GM19239 (cell line): ENCODE results near the gene ENTR1.

Experiments
- DNase-seq: peaks from one replicate; pipeline ENCODE4 v3.0.0; 2011; ENCODE audit warnings: low spot score; ENCODE audit not compliant: insufficient read length
- FAIRE-seq: peaks from 2 replicates; lab custom pipeline; 2011; peaks lifted over from hg19 to GRCh38; lab: Jason Lieb, UNC

ENTR1 gene

DNA sequence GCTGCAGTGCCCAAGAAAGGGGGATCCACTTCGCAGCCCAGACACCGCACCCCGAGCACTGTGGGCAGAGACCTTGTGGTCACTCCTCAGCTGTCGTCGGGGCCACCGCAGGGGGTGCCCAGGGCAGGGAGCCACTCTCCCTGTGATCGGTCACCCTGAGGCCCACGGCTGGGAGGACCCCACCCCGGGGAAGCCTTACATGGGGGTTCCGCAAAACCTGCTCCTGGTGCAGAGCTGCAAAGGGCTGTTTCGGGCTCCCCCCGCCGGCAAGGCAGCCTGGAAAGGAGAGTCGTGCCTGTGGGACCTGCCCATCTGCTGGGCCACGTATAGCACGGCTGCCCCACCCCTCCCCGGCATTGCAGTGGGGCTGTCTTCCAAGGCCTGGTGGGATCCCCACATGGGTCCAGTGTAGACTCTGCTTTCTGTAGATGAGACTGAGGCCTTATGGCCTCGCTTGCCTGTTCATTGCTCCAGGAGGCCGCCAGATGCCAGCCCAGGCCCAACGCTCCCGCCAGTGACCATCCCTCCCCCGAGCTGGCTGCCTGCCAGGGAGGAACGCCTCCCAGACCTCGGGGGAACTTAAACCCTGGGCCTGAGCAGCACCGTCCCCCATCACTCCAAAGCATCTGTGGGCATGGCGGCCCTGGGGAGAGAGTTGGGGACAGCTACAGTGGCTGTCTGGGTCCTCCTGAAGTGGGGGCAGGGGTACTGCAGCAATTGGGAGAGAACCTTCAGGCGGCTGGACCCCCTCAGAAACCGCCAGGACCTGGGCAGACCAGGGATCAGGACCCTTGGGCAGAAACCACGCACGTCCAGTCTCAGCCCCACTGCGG is 45.3 kb downstream of the ENTR1 start:
- DNase-seq = no peak
- no peak for FAIRE-seq

DNA sequence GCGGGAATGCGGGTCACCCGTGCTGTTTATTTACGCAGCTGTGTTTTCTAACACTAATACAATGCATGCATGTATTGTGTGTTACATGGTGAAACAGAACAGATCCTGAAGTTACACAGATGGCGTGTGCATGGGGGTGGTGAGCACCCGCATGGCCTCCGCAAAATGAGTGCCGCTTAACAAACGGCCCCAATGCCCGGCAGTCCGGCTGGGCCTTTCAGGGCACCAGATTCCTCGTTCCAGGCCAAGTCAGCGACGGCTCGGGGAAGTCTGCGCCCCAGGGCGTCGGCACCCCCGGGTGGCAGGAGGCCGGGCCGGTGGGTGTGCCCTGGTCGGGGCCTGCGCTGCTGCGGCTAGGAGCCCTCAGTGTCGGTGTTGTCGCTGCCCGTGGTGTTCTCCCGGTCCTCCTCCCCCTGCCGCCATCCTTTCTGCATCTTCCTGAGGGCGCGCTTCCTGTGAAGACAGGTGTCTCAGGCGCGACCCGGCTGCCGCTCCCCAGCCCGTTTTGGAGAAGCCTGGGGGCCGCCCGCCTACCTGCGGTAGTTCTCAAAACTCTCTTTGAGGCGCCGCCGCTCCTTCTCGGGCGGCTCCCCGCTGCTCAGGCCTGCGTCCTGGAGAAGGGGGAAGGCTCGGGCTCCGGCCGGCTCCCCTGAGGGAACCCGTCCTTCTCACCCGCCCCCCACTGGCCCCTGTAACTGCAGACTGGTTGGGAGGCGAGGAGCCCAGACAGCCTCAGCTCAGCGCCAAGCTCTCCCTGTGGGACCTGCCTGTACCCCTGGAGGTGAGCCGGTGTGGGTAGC is 46.3 kb downstream of the ENTR1 start:
- DNase-seq (no peak), FAIRE-seq (no peak)

DNA sequence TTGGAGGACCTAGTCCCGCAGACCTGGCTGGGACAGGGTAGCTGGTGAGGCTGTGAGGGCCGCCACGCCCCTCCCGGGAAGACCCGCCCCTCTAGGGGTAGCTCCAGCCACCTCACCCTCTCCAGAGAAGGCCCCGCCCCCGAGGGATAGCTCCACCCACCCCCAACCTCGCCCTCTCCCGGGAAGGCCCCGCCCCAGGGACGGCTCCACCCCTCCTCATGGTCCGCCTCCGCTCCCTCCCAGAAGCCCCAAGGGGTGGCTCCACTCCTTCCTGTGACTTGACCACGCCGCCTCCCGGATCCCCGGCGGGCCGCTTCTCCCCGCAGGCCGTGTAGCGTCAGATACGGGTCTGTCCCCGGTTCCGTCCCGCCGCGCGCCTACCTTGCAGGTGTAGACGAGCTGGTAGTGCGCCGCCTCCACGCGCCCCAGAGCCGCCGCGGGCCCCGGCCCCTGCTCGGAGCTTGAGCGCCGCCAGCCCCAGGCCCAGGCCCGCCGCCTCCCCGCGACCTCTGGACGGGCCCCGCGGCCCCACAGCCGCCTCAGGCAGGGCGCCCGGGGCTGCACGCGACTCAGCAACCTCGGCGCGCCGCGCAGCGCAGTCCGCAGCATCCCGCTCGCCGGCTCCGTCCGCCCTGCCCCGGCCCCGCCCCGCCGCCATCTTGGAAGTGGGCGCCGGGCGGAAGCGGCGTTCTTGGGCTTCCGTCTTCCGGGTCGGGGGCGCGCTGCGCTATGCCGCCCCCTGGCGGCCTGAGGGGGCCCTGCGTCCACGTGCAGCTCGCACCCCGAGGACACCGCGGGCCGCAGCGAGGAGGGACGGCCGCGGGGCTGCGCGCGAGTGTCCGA is 47.1 kb downstream of the ENTR1 start, which contains the start of gene DNLZ:
Gene DNLZ (minus strand): TSS at position 639 of the 843 bp plus-strand sequence. CDS start 30 bp downstream, at position 609.
- peak; percentile 100 for DNase-seq
- peak; percentile 95 for FAIRE-seq

DNA sequence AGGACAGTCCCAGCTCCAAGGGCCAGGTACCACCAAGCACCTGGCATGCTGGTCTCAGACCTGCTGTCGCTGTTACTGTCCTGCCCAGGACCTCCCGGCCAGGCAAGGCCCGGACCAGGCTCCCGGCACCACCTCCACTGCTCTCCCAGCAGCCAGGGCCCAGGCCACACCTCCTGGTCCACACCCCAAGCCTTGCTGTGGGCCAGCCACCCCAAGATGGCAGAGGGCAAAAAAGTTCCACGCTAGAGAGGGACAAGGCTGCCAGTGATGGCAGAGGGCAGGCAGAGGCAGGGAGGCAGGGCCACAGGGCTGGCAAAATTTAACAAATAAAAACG is 48.0 kb downstream of the ENTR1 start:
- FAIRE-seq (no peak), DNase-seq (no peak)

DNA sequence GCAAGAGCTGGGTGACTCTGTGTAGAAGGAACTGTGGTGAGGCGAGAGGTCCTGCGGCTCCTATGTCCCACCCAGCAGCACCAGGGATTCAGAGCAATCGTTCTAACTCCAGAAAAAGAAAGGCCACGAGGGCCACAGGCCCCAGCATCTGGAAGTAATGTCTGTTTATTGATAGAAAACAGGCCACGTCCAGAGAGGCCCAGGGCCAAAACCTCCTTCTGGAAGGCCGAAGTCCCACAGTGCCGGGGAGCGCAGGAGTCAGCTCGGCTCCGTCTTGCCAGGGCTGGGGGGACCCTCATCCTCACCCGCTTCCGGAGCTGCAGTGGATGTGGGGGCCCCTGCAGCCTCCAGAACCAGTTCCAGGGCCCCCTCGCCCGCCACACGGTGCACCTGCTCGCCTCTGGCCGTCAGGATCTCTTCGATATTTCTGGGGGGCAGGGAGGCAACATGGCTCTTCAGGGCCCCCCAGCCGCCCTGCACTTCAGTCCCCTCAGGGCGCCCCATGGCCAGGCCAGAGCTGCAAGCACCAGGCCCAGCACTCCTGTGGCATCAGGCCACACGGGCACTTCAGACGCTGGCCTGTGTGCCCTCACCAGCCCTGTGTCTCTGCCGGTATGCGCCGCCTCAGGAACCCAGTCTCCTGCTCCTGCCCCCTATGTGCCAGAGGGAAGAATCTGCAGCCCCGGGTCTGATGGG is 48.5 kb downstream of the ENTR1 start:
- DNase-seq (no peak), FAIRE-seq (no peak)

DNA sequence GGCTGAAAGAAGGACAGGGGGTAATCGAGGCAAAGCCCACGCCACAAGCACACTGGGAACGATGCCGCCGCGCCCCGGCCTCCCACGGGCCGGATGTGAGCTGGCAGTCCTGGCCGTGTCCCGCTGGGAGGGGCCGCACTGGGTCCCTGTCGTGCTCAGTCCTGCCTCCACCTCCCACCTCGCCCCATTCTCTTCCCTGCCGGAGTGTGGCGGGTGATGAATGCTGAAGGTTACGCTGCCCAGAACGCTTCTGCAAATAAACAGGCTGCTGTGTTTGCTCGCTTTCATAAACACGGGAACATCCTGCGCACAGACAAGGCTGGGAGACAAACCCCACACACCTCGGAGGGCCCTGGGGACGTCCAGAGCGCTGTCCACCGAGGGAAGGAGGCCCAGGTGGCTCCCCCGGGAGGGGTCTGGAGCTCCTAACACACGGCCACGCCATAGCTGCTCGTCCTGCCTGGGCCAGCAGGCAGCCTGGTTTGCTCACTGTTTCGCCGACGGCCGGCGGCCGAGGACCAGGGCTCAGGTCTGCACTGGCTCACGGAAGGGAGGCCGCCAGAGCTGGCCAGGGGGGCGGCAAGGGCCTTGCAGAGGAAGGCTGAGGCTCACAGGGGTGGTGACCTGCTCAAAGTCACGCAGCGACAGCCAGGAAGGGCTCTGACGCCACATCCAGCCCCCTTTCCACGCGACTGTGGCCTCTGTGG is 49.2 kb downstream of the ENTR1 start:
- no peak for DNase-seq
- FAIRE-seq = no peak

DNA sequence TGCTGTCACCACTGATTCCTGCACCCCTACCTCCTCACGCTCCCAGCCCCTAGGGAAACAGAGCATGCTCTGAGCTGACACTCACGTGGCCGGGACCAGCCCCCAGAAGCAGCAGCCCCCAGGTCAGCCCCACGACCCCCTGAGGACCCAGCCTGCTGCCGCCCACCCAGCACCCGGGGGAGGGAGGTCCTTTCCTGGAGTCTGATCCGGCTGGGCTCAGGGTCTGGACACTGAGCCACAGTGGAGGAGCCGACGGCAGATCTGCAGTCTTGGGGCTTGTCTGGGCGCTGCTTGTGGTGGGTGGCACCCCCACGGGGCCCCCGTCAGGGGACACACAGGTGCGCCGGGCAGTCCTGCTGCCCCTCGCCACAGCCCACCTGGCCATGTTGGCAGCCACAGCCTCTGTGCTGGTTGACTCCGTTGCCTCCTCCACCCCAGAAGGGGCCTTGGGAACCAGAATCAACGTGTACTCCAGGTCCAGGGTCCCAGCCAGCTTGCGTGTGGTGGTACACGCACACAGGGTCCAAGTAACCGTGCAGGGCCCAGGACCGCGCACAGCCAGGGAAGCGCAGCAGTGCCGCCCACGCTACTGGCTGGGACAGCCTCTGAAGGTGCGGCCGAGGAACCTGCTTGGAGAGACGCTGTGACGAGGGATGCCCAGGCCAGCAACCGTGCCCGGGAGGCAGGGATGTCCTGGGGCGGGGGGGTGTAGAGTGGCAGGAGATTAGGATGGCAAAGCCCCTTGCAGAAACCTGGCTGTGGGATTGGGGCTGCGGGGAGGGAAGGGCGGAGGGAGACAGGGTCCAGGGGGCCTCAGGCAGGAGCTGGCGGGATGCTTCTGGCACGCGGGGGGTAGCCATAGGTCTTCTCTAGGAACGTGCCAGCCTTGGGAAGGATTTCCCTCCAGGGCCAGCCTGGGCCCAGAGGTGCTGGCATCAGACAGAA is 50.4 kb downstream of the ENTR1 start:
- DNase-seq = no peak
- FAIRE-seq = no peak

DNA sequence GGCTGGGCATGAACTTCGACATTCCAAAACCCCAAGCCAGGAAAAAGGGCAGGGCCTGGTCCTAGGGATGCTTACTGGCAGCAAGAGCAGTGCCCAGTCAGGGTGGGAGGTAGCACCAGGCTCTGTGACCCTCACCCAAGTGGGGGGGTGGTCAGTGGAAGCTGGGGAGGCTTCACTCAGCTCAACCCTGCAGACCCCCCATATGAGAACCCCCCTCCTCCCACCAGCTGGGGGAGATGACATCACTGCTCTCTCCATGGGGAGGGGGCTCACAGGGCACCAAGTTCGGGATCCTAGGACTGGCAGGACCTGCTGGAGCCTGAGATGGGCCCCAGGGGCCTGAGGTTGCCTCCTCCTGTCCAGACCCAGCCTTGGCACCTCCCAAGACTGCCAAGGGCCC is 51.5 kb downstream of the ENTR1 start:
- FAIRE-seq (no peak), DNase-seq (no peak)

DNA sequence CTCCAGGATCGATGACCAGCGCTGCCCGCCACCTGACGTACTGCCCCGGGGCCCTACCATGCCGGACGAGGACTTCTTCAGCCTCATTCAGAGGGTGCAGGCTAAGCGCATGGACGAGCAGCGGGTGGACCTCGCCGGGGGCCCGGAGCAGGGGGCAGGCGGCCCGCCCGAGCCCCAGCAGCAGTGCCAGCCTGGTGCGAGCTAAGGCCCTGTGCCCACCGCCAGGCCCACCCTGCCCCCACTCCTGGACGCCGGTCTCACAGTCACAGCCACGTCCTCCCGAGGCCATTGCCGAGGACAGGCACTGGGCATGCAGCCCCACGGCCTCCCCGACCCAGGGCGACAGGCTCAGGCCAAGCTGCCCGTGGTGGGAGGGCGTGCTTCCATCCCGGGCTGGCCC is 52.4 kb downstream of the ENTR1 start:
- FAIRE-seq (no peak), DNase-seq (no peak)

DNA sequence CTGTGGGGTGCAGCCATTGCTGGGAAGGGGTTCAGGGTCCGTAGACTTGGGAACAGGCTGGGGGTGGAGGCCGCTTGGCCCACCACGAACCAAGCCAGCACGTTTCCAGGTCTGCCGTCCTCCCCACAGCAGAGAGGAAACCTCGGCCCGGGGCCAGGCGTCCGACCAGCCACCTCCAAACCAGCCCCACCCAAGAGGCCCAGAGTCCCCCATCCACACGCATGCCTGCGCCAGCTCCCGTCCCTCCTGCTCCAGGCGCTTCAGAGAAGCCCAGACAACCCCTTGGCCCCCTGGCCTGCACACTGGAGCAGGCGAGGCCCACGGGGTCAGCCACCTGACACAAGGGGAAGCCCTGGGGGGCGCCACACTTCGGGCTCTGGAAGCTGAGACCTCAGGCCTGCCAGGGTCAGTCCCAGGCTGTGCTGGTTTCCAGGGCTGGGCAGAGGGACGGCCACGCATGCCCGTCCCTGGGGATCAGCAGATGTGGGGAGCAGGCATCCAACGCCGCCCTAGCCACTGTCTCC is 53.1 kb downstream of the ENTR1 start:
- no peak for FAIRE-seq
- DNase-seq = no peak

DNA sequence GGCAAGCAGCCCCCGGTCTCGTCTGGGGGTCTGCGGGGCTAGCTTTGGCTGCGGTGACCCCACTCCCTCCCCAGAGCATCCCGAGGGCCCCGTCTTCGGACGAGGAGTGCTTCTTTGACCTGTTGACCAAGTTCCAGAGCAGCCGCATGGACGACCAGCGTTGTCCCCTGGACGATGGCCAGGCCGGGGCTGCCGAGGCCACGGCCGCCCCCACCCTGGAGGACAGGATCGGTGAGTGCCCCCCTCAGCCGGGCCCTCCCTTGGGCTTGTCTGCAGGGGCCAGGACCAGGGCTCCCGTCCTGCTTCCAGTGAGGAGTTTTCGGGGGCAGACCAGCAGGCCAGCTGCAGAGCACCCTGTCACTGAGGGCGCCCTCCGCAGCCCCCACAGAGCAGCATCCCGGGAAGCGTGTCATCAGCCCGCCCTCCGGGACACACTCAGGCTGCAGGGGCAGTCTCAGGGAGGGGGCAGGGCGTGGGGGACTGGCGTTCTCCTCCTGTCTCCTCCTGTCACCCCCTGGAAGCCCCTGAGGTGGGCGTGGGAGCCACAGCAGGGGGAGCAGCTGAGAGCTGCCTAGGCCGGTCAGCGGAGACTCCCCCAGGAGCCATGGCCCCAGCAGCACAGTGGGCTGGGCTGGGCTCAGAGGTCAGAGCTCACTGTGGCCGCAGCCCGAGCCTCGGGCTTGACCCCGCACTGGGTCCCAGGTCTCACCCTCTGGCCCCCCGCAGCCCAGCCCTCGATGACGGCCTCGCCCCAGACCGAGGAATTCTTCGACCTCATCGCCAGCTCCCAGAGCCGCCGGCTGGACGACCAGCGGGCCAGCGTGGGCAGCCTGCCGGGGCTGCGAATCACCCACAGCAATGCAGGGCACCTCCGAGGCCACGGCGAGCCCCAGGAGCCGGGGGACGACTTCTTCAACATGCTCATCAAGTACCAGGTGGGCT is 54.5 kb downstream of the ENTR1 start:
- FAIRE-seq (no peak), DNase-seq (no peak)

DNA sequence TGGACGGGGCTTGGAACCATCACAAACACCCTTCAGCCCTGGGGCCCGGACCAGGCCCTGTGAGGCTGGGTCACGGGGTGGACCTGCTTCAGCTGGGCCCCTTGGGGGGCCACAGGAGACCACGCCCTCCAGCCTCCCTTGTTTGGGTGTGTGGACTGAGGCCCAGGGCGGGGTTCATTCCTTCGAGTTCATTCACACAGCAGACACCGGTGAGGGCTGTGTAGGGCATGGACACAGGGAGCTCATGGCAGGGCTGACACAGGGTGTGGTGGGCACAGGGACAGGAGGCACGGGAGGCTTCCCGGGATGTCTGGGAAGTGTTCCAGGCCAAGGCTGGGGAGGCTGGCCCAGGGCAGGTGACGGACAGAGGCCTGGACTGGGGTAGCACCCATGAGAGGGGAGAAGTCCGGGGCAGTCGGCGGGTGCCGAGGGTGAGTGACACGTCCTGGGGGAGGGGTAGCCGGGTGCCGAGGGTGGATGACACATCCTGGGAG is 55.8 kb downstream of the ENTR1 start:
- DNase-seq (no peak), FAIRE-seq (no peak)

DNA sequence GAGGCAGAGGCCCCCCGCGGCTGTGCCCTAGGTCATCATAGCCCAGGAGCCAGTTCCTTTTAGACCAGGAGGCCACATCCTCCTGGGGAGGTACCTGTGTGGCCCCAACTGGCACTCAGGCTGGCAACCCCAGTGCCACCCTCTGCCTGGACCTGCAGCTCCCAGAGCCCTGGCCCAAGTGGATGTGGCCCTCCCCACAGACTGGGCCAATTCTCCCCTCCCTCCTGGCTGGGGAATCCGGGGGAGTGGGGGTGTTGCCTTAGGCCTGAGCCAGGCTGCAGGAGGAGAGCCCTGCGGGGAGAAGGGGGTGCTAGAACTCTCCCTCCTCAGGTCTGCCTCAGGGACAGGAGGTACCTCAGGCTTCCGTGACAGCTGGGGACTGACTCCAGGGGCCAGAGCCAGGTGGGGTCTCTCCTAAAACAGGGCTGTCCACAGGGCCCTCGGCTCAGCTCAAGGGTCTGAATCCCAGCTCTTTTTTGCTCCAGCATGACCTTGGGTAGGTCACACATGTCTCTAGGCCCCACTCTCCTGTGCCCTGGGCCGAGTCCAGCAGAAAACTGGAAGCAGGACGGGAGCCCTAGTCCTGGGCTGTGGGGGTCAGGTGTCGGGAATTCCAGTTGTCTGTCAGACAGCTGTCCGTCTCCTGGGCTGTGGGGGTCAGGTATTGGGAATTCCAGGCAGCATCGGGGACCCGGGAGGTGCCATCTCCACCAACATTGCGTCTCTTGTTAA is 56.5 kb downstream of the ENTR1 start:
- DNase-seq (no peak), FAIRE-seq (no peak)

DNA sequence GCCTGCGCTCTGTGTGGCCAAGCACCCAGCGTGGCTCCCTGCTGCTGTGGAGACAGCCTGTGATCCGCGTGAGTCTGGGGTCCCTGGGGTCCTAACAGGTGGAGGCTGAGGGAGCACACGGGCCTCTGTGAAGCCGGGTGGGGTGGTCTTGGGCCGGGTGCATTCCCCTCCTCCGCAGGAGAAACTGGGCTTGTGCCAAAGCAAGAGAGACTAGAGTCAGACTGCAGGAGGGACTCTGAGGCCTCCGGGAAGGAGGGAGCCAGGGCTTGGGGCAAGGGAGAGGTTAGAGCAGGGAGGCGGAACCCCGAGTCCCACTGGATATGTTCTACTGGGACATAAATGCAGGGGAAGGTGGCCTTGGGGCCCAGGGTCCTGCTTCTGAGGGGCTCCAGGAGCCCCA is 57.3 kb downstream of the ENTR1 start:
- DNase-seq (no peak), FAIRE-seq (no peak)

DNA sequence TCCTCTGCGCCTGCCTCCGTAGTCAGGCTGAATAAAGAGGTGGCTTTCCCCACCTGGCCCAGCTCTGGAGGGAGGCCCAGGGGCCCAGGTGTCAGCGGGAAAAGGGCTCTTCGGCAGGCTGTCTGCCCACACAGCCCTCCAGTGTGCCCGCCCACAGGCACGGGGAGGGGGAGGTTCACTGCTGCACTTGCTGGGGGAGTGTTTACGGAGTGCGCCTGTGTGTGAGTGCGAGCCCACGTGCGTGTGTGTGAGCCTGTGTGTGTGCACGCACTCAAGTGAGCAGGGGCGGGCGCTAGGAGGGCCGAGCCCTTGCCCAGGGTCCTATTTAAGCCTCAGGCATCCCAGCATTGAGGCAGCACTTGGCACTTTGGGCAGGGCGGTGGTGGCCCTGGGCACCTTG is 57.7 kb downstream of the ENTR1 start:
- FAIRE-seq (no peak), DNase-seq (no peak)
